ENCODE measurements around the gene KRTAP5-8.
"Not testable (repeated sequence)": the region's sequence is repeated elsewhere in the genome, so short reads cannot be mapped to it uniquely, and the experiment has no call there.

The KRTAP5-8 gene

DNA sequence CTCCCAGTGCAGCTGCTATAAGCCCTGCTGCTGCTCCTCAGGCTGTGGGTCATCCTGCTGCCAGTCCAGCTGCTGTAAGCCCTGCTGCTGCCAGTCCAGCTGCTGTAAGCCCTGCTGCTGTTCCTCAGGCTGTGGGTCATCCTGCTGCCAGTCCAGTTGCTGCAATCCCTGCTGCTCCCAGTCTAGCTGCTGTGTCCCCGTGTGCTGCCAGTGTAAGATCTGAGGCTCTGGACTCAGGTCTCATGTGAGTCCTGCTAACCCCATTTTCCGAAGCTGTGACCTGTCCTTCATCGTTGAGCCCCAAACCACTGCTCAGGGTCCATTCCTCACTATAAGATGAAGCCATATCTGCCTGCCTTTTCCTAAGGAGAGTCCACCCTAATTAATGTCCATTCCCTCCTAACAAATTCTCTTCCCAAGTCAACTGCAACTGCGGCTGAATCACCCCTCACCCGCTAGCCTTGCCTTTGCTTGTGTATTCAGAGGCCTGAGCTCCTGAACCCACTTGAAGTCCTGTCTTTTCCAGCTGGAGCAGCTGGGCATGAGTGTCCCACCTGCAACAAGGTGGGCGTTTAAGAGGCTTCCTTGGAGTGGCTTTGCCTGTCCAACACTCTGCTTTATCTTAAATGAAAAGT is 10.1 kb upstream of the KRTAP5-8 start:
- no peak overlapping the region for H3K4me3 ChIP-seq (ENCODE audit: low read length)
- no peak for TF ChIP-seq ZNF274 (IDR thresholded peaks at IDR 0.05; ENCODE audit: low read depth, low read length)

DNA sequence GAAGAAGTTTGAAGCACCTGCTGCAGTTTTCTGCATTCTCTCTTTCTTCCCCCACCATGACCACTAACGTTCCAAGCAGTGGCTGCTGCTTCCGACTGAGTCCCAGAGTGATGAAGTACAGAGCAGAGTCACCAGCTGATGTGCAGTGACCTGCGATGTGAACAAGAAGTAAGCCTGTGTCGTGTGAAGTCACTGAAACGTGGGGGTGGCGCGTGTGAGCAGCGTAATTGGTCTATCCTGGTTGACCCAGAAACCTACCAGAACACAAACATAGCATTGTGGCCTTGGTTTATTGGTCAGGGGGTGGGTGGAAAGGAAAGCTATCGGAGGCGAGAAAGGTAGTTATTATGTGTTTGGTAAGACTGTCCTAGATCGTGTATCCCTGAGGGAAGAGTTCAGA is 7.2 kb upstream of the KRTAP5-8 start:
- TF ChIP-seq ZNF274 (IDR thresholded peaks at IDR 0.05; ENCODE audit: low read depth, low read length), result no peak
- H3K4me3 ChIP-seq (ENCODE audit: low read length), result no peak overlapping the region

DNA sequence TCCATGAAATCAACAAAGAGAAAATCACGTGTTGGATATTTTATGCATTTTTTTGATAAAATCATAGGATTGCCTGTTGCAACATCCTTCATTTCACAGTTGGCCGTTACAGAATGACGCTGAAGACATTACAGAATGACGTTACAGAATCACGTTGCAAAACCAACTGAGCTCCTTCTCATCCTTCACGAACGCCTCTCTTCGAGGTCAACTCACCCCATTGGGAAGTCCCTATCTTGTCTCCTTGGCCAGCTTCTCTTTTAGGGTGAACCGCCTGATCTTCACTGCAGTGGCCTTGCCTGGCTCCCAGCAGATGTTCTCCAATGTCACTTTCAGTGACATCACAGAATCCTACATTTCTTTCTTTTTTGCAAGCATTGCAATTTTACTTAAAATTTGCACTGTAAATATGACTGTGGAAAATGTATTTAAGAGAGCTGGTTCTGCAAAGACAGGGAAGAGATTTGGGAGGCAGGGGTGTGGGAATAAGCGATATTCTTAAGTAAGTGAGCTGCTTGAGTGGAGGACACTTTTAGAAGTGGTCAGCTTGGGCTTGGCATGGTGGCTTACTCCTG is 5.7 kb upstream of the KRTAP5-8 start:
- TF ChIP-seq ZNF274 (IDR thresholded peaks at IDR 0.05; ENCODE audit: low read depth, low read length), result no peak
- H3K4me3 ChIP-seq (ENCODE audit: low read length), result no peak overlapping the region

DNA sequence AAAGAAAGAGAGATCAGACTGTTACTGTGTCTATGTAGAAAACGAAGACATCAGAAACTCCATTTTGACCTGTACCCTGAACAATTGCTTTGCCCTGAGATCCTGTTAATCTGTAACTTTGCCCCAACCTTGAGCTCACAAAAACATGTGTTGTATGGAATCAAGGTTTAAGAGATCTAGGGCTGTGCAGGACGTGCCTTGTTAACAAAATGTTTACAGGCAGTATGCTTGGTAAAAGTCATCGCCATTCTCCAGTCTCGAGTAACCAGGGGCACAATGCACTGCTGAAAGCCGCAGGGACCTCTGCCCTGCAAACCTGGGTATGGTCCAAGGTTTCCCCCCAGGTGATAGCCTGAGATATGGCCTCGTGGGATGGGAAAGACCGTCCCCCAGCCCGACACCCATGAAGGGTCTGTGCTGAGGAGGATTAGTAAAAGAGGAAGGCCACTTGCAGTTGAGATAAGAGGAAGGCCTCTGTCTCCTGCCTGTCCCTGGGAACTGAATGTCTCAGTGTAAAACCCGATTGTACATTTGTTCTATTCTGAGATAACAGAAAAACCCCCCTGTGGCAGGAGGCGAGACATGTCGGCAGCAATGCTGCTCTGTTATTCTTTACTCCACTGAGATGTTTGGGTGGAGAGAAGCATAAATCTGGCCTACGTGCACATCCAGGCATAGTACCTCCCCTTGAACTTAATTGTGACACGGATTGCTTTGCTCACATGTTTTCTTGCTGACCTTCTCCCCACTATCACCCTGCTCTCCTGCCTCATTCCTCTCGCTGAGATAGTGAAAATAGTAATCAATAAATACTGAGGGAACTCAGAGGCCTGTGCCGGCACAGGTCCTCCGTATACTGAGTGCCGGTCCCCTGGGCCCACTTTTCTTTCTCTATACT is 2.9 kb upstream of the KRTAP5-8 start:
- H3K4me3 ChIP-seq (ENCODE audit: low read length), result not testable (repeated sequence)

DNA sequence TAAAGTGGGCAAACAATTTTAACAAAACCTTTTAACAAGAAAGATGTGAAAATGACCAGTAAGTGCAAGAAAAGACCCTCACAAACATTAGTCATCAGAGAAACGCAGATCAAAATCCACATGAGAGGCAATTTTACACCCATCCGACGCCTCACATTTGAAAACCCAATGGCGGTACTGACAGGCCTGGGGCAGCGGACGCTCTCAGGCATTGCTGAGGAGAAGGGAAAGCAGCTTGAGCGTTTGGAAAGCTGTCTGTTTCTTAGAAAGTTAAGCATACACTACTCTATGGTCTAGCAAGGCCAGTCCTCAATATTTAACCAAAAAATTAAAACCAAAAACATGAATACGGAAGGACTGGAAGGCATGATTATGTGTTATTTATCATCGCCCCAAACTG is 2.0 kb upstream of the KRTAP5-8 start:
- no peak overlapping the region for H3K4me3 ChIP-seq (ENCODE audit: low read length)
- no peak for TF ChIP-seq ZNF274 (IDR thresholded peaks at IDR 0.05; ENCODE audit: low read depth, low read length)

DNA sequence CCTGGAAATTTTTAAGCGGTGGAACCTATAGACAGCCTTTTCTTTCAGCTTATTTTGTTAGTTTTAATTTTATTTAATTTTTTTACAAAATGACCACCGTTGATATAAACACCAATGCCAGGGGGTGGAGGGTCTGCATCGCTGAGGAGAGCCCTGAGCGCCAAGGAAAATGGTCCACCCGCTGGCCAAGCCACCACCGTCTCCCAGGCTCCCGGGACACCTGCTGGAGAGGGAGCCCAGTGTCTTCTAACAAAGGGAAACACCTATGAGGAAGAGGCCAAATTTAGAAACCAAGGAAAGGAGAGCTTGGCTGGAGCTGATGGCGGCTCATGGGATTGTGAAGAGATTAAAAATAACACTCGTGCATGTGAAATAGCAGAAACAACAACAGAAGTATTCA is 288 bp upstream of the KRTAP5-8 start:
- TF ChIP-seq ZNF274 (IDR thresholded peaks at IDR 0.05; ENCODE audit: low read depth, low read length), result no peak
- no peak overlapping the region for H3K4me3 ChIP-seq (ENCODE audit: low read length)

DNA sequence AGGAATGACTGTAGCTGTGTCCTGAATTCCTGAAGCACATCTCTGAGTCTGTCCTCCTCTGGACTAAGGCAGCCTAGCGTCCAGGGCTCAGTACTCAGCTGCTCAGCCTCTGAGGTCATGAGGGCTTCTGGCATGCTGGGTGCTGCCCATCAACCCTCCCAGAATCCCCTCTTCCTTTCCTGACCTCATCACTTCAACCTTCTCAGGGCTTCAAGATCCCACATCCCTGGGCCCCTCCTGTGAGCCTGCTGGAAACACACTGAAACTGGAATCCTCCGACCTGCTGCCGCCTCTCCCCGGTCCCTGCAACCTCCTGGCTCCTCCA is 803 bp downstream of the KRTAP5-8 start:
- H3K4me3 ChIP-seq (ENCODE audit: low read length), result no peak overlapping the region
- no peak for TF ChIP-seq ZNF274 (IDR thresholded peaks at IDR 0.05; ENCODE audit: low read depth, low read length)

DNA sequence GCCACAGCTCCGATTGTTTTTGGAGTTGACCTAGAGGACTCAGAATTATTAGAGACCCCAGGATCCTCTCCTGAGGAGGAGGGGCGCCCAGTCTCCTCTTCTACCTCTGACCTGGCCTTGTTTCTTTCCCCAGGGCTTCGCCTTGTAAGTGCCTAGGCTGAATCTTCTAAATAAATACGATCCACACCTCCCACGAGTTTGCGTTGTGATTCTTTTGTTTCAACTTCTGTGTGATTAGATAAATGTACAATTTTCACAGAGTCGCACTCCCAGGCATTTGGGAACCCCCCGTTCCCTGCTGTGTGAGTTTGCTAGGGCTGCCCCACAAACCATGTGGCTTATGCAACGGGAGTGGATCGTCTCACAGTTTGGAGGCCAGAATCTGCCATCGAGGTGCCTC is 1.2 kb downstream of the KRTAP5-8 start:
- TF ChIP-seq ZNF274 (IDR thresholded peaks at IDR 0.05; ENCODE audit: low read depth, low read length), result no peak
- H3K4me3 ChIP-seq (ENCODE audit: low read length), result no peak overlapping the region

DNA sequence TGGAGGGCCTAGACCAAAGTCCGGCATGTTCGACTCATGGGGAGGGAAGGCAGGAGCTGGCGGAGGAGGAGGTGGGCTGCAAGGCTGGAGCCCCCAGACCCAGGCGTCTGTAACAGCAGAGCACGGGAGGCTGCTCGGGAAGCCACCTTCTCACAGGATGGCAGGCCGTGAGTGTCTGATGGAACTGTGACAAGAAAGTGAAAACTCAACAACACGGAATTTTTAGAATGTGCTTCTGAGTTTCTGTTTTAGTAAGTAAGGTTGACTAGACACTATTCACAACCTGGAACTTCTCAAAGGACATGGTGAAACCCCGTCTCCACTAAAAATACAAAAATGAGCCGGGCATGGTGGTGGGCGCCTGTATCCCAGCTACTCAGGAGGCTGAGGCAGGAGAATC is 2.1 kb downstream of the KRTAP5-8 start:
- H3K4me3 ChIP-seq (ENCODE audit: low read length), result not testable (repeated sequence)

DNA sequence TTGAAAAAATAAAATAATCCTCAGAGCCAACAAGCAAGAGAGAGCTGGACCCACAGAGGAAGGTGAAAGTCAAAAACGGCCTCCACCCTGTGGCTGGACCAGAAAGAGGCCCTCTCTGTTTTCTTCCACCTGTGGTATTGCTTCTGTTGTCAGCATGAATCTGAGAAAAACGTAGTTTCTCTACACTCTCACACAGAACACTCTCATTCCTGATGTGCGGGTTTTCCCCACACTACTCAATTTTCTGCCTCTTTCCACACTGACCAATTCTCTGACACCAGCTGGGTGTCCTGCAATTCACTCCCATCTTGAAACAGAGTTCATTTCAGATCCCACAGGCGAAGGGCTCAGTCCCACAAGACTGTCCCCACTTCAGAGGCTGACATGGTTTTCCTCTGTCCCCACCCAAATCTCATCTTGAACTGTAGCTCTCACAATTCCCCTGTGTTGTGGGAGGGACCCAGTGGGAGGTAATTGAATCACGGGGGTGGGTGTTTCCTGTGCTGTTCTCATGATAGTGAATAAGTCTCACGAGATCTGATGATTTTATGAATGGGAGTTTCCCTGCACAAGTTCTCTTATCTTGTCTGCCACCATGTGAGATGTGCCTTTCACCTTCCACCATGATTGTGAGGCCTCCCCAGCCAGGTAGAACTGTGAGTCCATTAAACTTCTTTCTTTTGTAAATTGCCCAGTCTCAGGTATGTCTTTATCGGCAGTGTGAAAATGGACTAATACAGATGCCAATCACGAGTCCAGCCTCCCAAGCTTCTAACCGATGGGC is 2.9 kb downstream of the KRTAP5-8 start:
- H3K4me3 ChIP-seq (ENCODE audit: low read length), result not testable (repeated sequence)

DNA sequence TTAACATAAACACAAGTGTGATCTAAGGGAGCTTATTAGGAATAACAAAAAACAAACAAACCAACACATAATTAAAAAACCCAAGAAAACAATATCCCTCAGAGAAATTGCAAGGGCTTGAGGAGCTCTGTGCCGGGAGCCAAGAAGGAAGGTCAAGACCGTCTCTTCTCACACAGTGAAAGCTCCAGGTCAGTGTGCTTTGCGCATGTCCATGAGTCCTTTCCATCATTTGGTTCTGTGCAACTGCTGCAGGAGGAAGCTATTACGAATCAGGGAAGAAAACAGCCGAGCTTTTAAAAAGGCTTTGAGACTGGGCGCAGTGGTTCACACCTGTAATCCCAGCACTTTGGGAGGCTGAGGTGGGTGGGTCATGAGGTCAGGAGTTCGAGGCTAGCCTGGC is 4.6 kb downstream of the KRTAP5-8 start:
- no peak overlapping the region for H3K4me3 ChIP-seq (ENCODE audit: low read length)
- TF ChIP-seq ZNF274 (IDR thresholded peaks at IDR 0.05; ENCODE audit: low read depth, low read length), result no peak

DNA sequence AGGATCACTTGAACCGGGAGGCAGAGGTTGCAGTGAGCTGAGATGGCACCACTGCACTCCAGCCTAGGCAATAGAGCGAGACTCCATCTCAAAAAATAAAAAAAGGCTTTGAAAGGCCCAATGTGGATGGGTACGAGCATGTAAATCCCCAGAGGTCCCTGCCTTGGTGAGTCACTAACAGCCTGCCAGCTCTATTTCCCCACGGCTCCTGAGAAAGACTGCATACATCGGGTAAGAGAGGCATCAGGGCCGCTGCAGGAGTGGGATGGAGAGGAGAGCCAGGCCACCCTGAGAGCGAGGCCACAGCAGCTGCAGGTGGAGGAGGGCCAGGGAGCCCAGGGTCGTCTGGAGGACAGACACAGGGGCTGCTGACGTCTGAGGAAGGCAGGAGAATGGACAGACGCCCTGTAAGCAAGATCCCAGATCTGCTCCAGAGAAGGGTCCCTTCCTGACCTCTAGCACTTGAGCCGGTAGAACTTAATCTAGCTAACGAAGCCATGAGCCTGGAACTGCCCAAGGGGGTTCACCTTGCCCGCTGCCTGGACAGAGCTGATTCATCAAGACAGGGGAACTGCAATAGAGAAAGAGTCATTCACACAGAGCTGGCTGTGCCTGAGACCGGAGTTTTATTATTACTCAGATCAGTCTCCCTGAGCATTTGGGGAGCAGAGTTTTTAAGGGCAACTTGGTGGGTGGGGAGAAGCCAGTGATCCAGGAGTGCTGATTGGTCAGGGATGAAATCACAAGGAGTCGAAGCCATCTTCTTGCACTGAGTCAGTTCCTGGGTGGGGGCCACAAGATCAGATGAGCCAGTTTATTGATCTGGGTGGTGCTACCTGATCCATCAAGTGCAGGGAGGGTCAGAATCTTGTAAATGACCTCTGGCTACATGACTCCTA is 5.3 kb downstream of the KRTAP5-8 start:
- no peak for TF ChIP-seq ZNF274 (IDR thresholded peaks at IDR 0.05; ENCODE audit: low read depth, low read length)
- H3K4me3 ChIP-seq (ENCODE audit: low read length), result no peak overlapping the region

DNA sequence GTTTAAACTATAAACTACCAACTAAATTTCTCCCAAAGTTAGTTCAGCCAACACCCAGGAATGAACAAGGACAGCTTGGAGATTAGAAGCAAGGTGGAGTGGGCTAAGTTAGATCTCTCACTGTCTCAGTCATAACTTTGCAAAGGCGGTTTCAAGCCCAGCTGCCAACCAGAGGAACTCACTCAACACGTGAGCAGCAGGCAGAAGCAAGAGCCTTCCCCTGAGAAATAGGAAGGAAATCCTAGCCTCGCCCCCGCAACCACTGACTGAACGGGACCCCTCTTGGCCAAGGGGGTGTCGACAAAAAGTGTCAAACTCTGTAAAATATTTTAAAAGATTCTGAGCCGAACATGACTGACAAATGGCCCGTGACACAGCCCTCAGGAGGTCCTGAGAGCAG is 6.0 kb downstream of the KRTAP5-8 start:
- no peak overlapping the region for H3K4me3 ChIP-seq (ENCODE audit: low read length)
- no peak for TF ChIP-seq ZNF274 (IDR thresholded peaks at IDR 0.05; ENCODE audit: low read depth, low read length)
